OCI-LY7 (cell line): ENCODE measurements around the gene KCNE3. TPM values are rescaled to one million over a fixed set of nuclear protein-coding genes. Genes with fewer than 3 reads are reported as not detected.

Source experiments
- BruUV-seq: library from RNA; stranded (reverse); fragments of 400-500 nt; replicated peaks from 2 replicates; lab custom pipeline; 2021; lab: Mats Ljungman, UMichigan
- CTCF ChIA-PET: fragments of 300-600 bp; sonication (Branson Sonifier 250); formaldehyde crosslinking; loops from one replicate; lab custom pipeline; 2022; ENCODE audit warnings: antibody characterized with exemption; ENCODE audit not compliant: unreplicated experiment; lab: Charles Lee
- POLR2A ChIA-PET: fragments of 300-600 bp; sonication (Branson Sonifier 250); formaldehyde crosslinking; loops from one replicate; lab custom pipeline; 2022; ENCODE audit warnings: antibody characterized with exemption; lab: Charles Lee
- DNase-seq: peaks from one replicate; pipeline ENCODE4 v3.0.0-alpha.2; 2015; ENCODE audit warnings: low spot score
- H2AFZ ChIP-seq: fragments of 200-600 bp; sonication (generic), shearing (Covaris generic); 2 replicates; pipeline ENCODE4 v1.6.1; 2014; ENCODE audit warnings: mild to moderate bottlenecking, antibody characterized with exemption, low read length, moderate library complexity
- H3K27ac ChIP-seq: fragments of 200-600 bp; sonication (generic); 2 replicates; pipeline ENCODE4 v1.5.1; 2014; ENCODE audit warnings: mixed run types, low read depth, mild to moderate bottlenecking, moderate library complexity, low read length, inconsistent platforms; ENCODE audit not compliant: poor library complexity, severe bottlenecking
- H3K36me3 ChIP-seq: fragments of 200-600 bp; sonication (generic); 2 replicates; pipeline ENCODE4 v1.6.1; 2014; ENCODE audit warnings: mild to moderate bottlenecking, antibody characterized with exemption, low read length, moderate library complexity, mixed read lengths; ENCODE audit not compliant: insufficient read depth
- H3K4me1 ChIP-seq: fragments of 200-600 bp; sonication (generic); 2 replicates; pipeline ENCODE4 v1.5.1; 2014; ENCODE audit warnings: mild to moderate bottlenecking, low read length; ENCODE audit not compliant: insufficient read depth, poor library complexity, severe bottlenecking
- H3K4me2 ChIP-seq: fragments of 200-600 bp; sonication (generic); 2 replicates; pipeline ENCODE4 v1.6.1; 2014; ENCODE audit warnings: mild to moderate bottlenecking, low read length
- H3K4me3 ChIP-seq: fragments of 200-600 bp; sonication (generic); 2 replicates; pipeline ENCODE4 v1.5.1; 2014; ENCODE audit warnings: mild to moderate bottlenecking, low read depth, low read length; ENCODE audit not compliant: poor library complexity, severe bottlenecking
- H3K79me2 ChIP-seq: fragments of 200-600 bp; sonication (generic); 2 replicates; pipeline ENCODE4 v1.6.1; 2016; ENCODE audit warnings: low read depth, mild to moderate bottlenecking, low read length, moderate library complexity, mixed read lengths; ENCODE audit not compliant: insufficient read depth
- H3K9me2 ChIP-seq: fragments of 200-600 bp; sonication (generic); 2 replicates; pipeline ENCODE4 v1.6.1; 2016; ENCODE audit warnings: mild to moderate bottlenecking, low read length, mixed read lengths; ENCODE audit not compliant: insufficient read depth
- H3K9me3 ChIP-seq: fragments of 200-600 bp; sonication (generic); 2 replicates; pipeline ENCODE4 v1.6.1; 2014; ENCODE audit warnings: mild to moderate bottlenecking, mixed run types, low read length, mixed read lengths
- H4K20me1 ChIP-seq: fragments of 200-600 bp; sonication (generic); 2 replicates; pipeline ENCODE4 v1.6.1; 2014; ENCODE audit warnings: mild to moderate bottlenecking, antibody characterized with exemption, low read length, moderate library complexity, mixed read lengths; ENCODE audit not compliant: insufficient read depth
- EZH2phosphoT487 ChIP-seq: fragments of 200-600 bp; sonication (generic); IDR thresholded peaks from 2 replicates; pipeline ENCODE4 v1.6.1; 2018; ENCODE audit warnings: low read depth, borderline replicate concordance, mild to moderate bottlenecking, mixed run types, antibody characterized with exemption, low read length, moderate library complexity, mixed read lengths
- intact Hi-C: fragments of 100-400 bp; cut with micrococcal nuclease; formaldehyde crosslinking; loops from one replicate; pipeline ENCODE4 v1.10.0; 2022; ENCODE audit not compliant: unreplicated experiment
- total RNA-seq, 2 experiments: library from RNA; depleted of rRNA in 1 of 2; stranded (reverse); fragments of >200 nt in 1 of 2; shearing (Covaris generic) in 1 of 2; gene quantifications; 2 replicates each; pipeline ENCODE4 v1.2.3, GENCODE V29; 2014 to 2022
- TF ChIP-seq, protein P1 (sequence below): fragments of 200-600 bp; sonication (generic); conservative IDR thresholded peaks from 2 replicates; pipeline ENCODE4 v1.5.1; 2014; ENCODE audit warnings: mild to moderate bottlenecking, antibody characterized with exemption, low read length, moderate library complexity, mixed read lengths

The KCNE3 gene
- total RNA-seq, 2 experiments from 2014 or later, result not detected

DNA sequence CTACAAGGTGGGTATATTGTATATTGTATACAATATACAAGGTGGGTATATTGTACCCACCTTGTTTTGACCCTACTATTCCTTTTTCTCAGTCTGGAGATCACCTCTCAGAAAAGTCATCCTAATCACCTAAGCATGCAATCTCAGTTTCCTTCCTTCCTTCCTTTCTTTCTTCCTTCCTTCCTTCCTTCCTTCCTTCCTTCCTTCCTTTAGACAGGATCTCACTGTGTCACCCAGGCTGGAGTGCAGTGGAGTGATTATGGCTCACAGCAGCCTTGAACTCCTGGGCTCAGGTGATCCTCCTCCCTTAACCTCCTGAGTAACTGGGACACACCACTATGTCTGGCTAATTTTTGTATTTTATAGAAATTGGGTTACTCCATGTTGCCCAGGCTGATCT, 1.2 kb upstream of the KCNE3 start:
- intact Hi-C loops, result no loop called here
- POLR2A ChIA-PET, result interaction anchor here (0.7 kb wide), 1 partner anchor 76 kb away, joined by 3 read pairs; no protein-coding TSS in a partner anchor
- Histone ChIP-seq H3K79me2 (no peaks in the 10 kb centered on the region), H3K36me3 (no peaks in the 10 kb centered on the region), H3K4me2 (no peak overlapping the region), H3K27ac (no peak overlapping the region), H3K4me3 (no peak overlapping the region), H3K4me1 (no peaks in the 10 kb centered on the region), H3K9me3 (no peaks in the 10 kb centered on the region), H2AFZ (no peak overlapping the region), H3K9me2 (no peaks in the 10 kb centered on the region), H4K20me1 (no peaks in the 10 kb centered on the region)
- no peak for DNase-seq
- no TSS peak for BruUV-seq
- CTCF ChIA-PET, result no interaction called here
- TF ChIP-seq, protein P1, sequence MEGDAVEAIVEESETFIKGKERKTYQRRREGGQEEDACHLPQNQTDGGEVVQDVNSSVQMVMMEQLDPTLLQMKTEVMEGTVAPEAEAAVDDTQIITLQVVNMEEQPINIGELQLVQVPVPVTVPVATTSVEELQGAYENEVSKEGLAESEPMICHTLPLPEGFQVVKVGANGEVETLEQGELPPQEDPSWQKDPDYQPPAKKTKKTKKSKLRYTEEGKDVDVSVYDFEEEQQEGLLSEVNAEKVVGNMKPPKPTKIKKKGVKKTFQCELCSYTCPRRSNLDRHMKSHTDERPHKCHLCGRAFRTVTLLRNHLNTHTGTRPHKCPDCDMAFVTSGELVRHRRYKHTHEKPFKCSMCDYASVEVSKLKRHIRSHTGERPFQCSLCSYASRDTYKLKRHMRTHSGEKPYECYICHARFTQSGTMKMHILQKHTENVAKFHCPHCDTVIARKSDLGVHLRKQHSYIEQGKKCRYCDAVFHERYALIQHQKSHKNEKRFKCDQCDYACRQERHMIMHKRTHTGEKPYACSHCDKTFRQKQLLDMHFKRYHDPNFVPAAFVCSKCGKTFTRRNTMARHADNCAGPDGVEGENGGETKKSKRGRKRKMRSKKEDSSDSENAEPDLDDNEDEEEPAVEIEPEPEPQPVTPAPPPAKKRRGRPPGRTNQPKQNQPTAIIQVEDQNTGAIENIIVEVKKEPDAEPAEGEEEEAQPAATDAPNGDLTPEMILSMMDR, result no peak
- TF ChIP-seq EZH2phosphoT487, result no peak

DNA sequence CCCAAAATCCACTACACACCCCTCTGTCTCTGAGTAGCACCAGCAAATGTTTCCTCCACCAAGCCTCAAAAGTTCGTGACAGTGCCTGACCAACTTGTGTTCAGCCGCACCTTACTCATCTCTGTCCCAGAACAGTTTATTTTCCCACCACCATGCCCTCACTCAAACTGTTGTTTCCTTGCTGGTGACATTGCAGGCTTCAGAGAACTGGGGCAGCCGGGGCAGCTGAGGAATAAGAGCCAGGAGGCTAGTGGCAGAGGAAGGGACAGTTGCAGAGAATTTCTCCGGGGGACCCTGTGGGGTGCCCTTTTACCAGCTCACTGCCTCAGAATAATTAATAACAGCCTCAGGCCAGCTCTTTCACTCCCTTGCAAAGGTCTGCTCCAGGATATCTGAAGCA, 709 bp upstream of the KCNE3 start:
- TF ChIP-seq, protein P1, result no peak
- TF ChIP-seq EZH2phosphoT487, result no peak
- DNase-seq, result no peak
- H3K4me2 ChIP-seq, result no peak overlapping the region
- ChIA-PET POLR2A (no interaction called here), CTCF (no interaction called here)
- no peaks in the 10 kb centered on the region for H3K36me3 ChIP-seq
- H3K4me3 ChIP-seq, result no peak overlapping the region
- no peaks in the 10 kb centered on the region for H3K9me3 ChIP-seq
- H3K9me2 ChIP-seq, result no peaks in the 10 kb centered on the region
- intact Hi-C loops, result no loop called here
- H3K27ac ChIP-seq, result no peak overlapping the region
- no TSS peak for BruUV-seq
- no peaks in the 10 kb centered on the region for H3K4me1 ChIP-seq
- no peak overlapping the region for H2AFZ ChIP-seq
- H4K20me1 ChIP-seq, result no peaks in the 10 kb centered on the region
- H3K79me2 ChIP-seq, result no peaks in the 10 kb centered on the region

DNA sequence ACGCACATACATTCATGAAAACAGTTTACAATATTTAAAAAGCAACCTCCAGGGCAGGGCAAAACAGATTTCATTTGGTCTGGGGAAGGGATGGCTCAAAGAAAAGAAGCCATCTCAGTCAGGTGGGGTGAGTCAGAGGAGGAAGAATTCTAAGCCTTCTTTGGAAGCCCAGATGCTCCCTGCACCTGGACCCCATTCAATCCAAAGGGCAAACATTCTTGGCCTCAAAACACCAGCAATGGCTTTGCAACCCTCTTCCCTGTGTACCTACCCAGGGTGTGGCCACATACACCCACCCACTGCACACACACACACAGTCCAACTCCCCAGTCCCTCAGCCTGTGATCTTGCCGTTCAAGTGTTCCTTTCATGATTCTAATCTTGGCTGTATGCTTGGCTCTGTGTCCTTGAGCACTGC, 2.0 kb downstream of the KCNE3 start:
- TF ChIP-seq EZH2phosphoT487, result no peak
- TF ChIP-seq, protein P1, result no peak
- ChIA-PET CTCF (no interaction called here), POLR2A (no interaction called here)
- Histone ChIP-seq H3K27ac (no peak overlapping the region), H2AFZ (no peak overlapping the region), H3K4me2 (no peak overlapping the region), H4K20me1 (no peaks in the 10 kb centered on the region), H3K9me2 (no peaks in the 10 kb centered on the region), H3K9me3 (no peaks in the 10 kb centered on the region), H3K4me3 (no peak overlapping the region), H3K36me3 (no peaks in the 10 kb centered on the region), H3K4me1 (peaks cover 3% of the 10 kb centered on the region), H3K79me2 (no peaks in the 10 kb centered on the region)
- DNase-seq, result no peak
- intact Hi-C loops, result no loop called here
- no TSS peak for BruUV-seq
